ENCODE data around the gene RALGPS1. TPM values are rescaled to one million over a fixed set of nuclear protein-coding genes. Genes with fewer than 3 reads are reported as not detected.
A peak's percentile ranks its signal among the peaks of the same experiment; 100 is the strongest.

Gene RALGPS1
- total RNA-seq, 2 experiments from 2014 or later, result 14.1 to 14.4 TPM

- no TSS peak for BruUV-seq (replicated peaks)
- no peaks in the 10 kb centered on the region for H3K9me3 ChIP-seq (ENCODE audit: low read length)
- intact Hi-C loops (cut with micrococcal nuclease; ENCODE audit: unreplicated experiment), result no loop called here
- no peaks in the 10 kb centered on the region for H4K20me1 ChIP-seq (ENCODE audit: insufficient read depth, low read length)
- POLR2A ChIA-PET, result no interaction called here
- H3K4me3 ChIP-seq (ENCODE audit: low read depth, low read length, poor library complexity, severe bottlenecking), result no peak overlapping the region
- peak; percentile 5 for DNase-seq (ENCODE audit: low spot score)
- no peaks in the 10 kb centered on the region for H3K4me1 ChIP-seq (ENCODE audit: insufficient read depth, low read length, poor library complexity, severe bottlenecking)
- H3K4me2 ChIP-seq (ENCODE audit: low read length), result no peak overlapping the region
- no peak for TF ChIP-seq EZH2phosphoT487 (IDR thresholded peaks at IDR 0.05; ENCODE audit: borderline replicate concordance, low read depth, low read length)
- TF ChIP-seq, protein P1, sequence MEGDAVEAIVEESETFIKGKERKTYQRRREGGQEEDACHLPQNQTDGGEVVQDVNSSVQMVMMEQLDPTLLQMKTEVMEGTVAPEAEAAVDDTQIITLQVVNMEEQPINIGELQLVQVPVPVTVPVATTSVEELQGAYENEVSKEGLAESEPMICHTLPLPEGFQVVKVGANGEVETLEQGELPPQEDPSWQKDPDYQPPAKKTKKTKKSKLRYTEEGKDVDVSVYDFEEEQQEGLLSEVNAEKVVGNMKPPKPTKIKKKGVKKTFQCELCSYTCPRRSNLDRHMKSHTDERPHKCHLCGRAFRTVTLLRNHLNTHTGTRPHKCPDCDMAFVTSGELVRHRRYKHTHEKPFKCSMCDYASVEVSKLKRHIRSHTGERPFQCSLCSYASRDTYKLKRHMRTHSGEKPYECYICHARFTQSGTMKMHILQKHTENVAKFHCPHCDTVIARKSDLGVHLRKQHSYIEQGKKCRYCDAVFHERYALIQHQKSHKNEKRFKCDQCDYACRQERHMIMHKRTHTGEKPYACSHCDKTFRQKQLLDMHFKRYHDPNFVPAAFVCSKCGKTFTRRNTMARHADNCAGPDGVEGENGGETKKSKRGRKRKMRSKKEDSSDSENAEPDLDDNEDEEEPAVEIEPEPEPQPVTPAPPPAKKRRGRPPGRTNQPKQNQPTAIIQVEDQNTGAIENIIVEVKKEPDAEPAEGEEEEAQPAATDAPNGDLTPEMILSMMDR (conservative IDR thresholded peaks at IDR 0.05; ENCODE audit: low read length), result no peak
- no peaks in the 10 kb centered on the region for H3K36me3 ChIP-seq (ENCODE audit: insufficient read depth, low read length)
- CTCF ChIA-PET (ENCODE audit: unreplicated experiment), result no interaction called here
- no peak overlapping the region for H2AFZ ChIP-seq (ENCODE audit: low read length)
- no peaks in the 10 kb centered on the region for H3K79me2 ChIP-seq (ENCODE audit: insufficient read depth, low read depth, low read length)
- no peak overlapping the region for H3K27ac ChIP-seq (ENCODE audit: low read depth, low read length, poor library complexity, severe bottlenecking)
- H3K9me2 ChIP-seq (ENCODE audit: insufficient read depth, low read length), result no peaks in the 10 kb centered on the region
Measured at GRCh38 chr9:127074561-127075548, 160.3 kb downstream of the RALGPS1 start.

DNA sequence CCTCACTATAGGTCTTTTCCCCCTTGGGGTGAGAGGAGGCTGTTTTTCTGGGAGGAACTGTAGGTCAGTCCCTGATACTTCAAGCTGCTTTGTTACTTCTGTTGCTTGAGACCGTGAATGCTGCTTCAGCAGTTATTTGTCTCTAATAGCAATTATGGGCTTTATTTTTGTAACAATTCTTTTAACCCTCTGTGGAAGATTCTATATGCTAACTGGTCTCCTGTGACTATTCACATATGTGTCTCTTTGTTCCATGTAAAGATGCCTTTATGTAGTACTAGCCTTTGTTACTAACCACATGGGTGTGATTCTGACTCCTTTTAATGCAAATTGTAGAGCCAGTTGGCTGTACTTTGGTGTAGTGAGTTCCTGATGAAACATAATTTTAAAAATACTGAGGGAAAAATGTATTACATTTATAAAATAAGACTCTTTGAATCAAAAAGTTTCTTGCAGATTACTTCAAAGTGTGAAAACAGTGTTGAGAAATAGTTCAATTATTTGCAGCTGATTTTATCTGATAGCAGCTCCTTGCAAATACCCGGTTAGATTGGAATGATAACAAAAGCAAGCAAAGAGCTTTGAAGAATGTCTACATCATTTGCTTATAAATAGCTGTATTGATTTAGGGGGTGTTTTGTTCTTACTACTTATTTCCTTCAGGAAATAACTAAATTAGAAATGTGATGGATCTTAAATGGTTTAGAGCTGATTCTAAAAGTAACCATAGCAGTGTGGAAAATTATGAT is 161.2 kb downstream of the RALGPS1 start:
- CTCF ChIA-PET (ENCODE audit: unreplicated experiment), result no interaction called here
- no peak overlapping the region for H3K4me2 ChIP-seq (ENCODE audit: low read length)
- POLR2A ChIA-PET, result no interaction called here

More for the DNA sequence above, 161.2 kb downstream of the RALGPS1 start:
- DNase-seq (ENCODE audit: low spot score), result no peak
- no peaks in the 10 kb centered on the region for H4K20me1 ChIP-seq (ENCODE audit: insufficient read depth, low read length)
- H3K4me1 ChIP-seq (ENCODE audit: insufficient read depth, low read length, poor library complexity, severe bottlenecking), result no peaks in the 10 kb centered on the region
- no peaks in the 10 kb centered on the region for H3K9me2 ChIP-seq (ENCODE audit: insufficient read depth, low read length)
- no TSS peak for BruUV-seq (replicated peaks)
- no peak overlapping the region for H3K27ac ChIP-seq (ENCODE audit: low read depth, low read length, poor library complexity, severe bottlenecking)
- no peak for TF ChIP-seq EZH2phosphoT487 (IDR thresholded peaks at IDR 0.05; ENCODE audit: borderline replicate concordance, low read depth, low read length)
- TF ChIP-seq, protein P1 (conservative IDR thresholded peaks at IDR 0.05; ENCODE audit: low read length), result no peak
- H3K4me3 ChIP-seq (ENCODE audit: low read depth, low read length, poor library complexity, severe bottlenecking), result no peak overlapping the region
- H2AFZ ChIP-seq (ENCODE audit: low read length), result no peak overlapping the region
- H3K9me3 ChIP-seq (ENCODE audit: low read length), result no peaks in the 10 kb centered on the region
- no peaks in the 10 kb centered on the region for H3K36me3 ChIP-seq (ENCODE audit: insufficient read depth, low read length)
- H3K79me2 ChIP-seq (ENCODE audit: insufficient read depth, low read depth, low read length), result no peaks in the 10 kb centered on the region
- intact Hi-C loops (cut with micrococcal nuclease; ENCODE audit: unreplicated experiment), result no loop called here

All from OCI-LY7 (cell line).